ENCODE data around the gene RHCG. TPM values are rescaled to one million over a fixed set of nuclear protein-coding genes. Genes with fewer than 3 reads are reported as not detected.

RHCG gene
- total and polyA plus RNA-seq, 2 of the 4 experiments (the other 2 are of a cell fraction): not detected

DNA sequence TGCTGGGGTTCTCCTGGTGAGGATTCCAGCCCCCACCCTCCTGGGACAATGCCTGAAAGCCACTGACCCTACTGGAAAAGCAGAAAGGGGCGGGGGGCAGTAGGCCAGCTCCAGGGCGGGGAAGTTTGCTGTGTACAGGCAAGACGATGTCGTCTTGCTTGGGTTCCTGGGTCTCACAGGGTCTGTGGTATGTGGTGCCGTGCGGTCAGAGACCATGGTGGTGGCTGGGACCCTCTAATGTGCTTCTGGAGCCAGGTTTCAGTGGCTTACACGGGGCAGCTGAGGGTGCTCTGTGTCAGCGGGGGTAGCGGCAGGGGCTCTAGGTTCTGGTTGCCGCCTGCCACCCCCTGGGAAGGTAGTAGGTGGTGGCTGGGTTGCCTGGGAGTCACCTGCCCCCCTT lies 54.2 kb downstream of the RHCG start:
- H4K91ac ChIP-seq (ENCODE audit: insufficient read depth, low read depth, low read length): no peak overlapping the region
- H4K20me1 ChIP-seq (ENCODE audit: insufficient read depth, low read length): no peaks in the 10 kb centered on the region; the same call in 1 of the 2 replicates
- no peaks in the 10 kb centered on the region for H3K4me1 ChIP-seq (ENCODE audit: control insufficient read depth, insufficient read depth, low read length)
- no peaks in the 10 kb centered on the region for H3K79me1 ChIP-seq (ENCODE audit: low read depth in 1 of 2, low read length in 2 of 2)
- no peak for DNase-seq
- BruUV-seq (replicated peaks): no TSS peak
- no peak overlapping the region for H2AK5ac ChIP-seq (ENCODE audit: low read depth, low read length)
- peaks cover 55% of the 10 kb centered on the region for H3K27me3 ChIP-seq (ENCODE audit: control insufficient read depth, insufficient read depth, low read length)
- no peak overlapping the region for H2BK15ac ChIP-seq (ENCODE audit: low read depth, low read length)
- H2AK9ac ChIP-seq (replicated peaks; ENCODE audit: low read depth, low read length, poor library complexity): no peak overlapping the region
- H3K4me2 ChIP-seq (ENCODE audit: low read depth, low read length): no peak overlapping the region
- TF ChIP-seq, protein P1, sequence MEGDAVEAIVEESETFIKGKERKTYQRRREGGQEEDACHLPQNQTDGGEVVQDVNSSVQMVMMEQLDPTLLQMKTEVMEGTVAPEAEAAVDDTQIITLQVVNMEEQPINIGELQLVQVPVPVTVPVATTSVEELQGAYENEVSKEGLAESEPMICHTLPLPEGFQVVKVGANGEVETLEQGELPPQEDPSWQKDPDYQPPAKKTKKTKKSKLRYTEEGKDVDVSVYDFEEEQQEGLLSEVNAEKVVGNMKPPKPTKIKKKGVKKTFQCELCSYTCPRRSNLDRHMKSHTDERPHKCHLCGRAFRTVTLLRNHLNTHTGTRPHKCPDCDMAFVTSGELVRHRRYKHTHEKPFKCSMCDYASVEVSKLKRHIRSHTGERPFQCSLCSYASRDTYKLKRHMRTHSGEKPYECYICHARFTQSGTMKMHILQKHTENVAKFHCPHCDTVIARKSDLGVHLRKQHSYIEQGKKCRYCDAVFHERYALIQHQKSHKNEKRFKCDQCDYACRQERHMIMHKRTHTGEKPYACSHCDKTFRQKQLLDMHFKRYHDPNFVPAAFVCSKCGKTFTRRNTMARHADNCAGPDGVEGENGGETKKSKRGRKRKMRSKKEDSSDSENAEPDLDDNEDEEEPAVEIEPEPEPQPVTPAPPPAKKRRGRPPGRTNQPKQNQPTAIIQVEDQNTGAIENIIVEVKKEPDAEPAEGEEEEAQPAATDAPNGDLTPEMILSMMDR (conservative IDR thresholded peaks at IDR 0.05; ENCODE audit: low read depth, low read length): no peak
- TF ChIP-seq BHLHE40 (IDR thresholded peaks at IDR 0.05; ENCODE audit: low read depth, low read length) (no peak), RAD21 (IDR thresholded peaks at IDR 0.05; ENCODE audit: low read length) (no peak), ELK1 (IDR thresholded peaks at IDR 0.05; ENCODE audit: borderline replicate concordance, low read depth, low read length) (no peak), RFX5 (IDR thresholded peaks at IDR 0.05; ENCODE audit: low read depth, low read length) (no peak), MAFK (IDR thresholded peaks at IDR 0.05; ENCODE audit: low read depth, low read length) (no peak), CHD1 (IDR thresholded peaks at IDR 0.05; ENCODE audit: low read depth, low read length) (no peak), CEBPB (IDR thresholded peaks at IDR 0.05; ENCODE audit: low read depth, low read length) (no peak), RCOR1 (IDR thresholded peaks at IDR 0.05; ENCODE audit: insufficient replicate concordance, low read length) (no peak), SMC3 (IDR thresholded peaks at IDR 0.05; ENCODE audit: low read depth, low read length) (no peak), FOS (IDR thresholded peaks at IDR 0.05; ENCODE audit: low read depth, low read length) (no peak), POLR2A (IDR thresholded peaks at IDR 0.05; ENCODE audit: low read depth, low read length) (no peak), NFE2L2 (IDR thresholded peaks at IDR 0.05; ENCODE audit: low read depth, low read length) (no peak), MAZ (IDR thresholded peaks at IDR 0.05; ENCODE audit: borderline replicate concordance, low read depth, low read length) (no peak), MXI1 (IDR thresholded peaks at IDR 0.05; ENCODE audit: borderline replicate concordance, low read depth, low read length) (no peak)
- TF ChIP-seq, protein P2, sequence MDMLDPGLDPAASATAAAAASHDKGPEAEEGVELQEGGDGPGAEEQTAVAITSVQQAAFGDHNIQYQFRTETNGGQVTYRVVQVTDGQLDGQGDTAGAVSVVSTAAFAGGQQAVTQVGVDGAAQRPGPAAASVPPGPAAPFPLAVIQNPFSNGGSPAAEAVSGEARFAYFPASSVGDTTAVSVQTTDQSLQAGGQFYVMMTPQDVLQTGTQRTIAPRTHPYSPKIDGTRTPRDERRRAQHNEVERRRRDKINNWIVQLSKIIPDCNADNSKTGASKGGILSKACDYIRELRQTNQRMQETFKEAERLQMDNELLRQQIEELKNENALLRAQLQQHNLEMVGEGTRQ (IDR thresholded peaks at IDR 0.05; ENCODE audit: low read depth, low read length): no peak
- ChIA-PET CTCF (interaction anchor here (1.0 to 2.1 kb wide), 4 partner anchors 12 to 91 kb away, joined by 3 to 6 read pairs (median 4); no protein-coding TSS in a partner anchor), POLR2A (ENCODE audit: unreplicated experiment) (no interaction called here)
- no peak overlapping the region for H3K18ac ChIP-seq (ENCODE audit: low read depth, low read length)
- no peak overlapping the region for H2AFZ ChIP-seq (replicated peaks; ENCODE audit: low read length, poor library complexity)
- no peak overlapping the region for H3K9ac ChIP-seq (ENCODE audit: low read depth, low read length)
- H3K56ac ChIP-seq (ENCODE audit: extremely low read depth, insufficient read depth, low read length): no peak overlapping the region
- WGBS, 2 experiments (ENCODE audit: extremely low coverage in 2 of 2, insufficient read length in 1 of 2): 83% methylated on average over 7 of the region's 10 CpGs; no CpG with 5 or more reads in 1 of the 2 experiments
- dilution Hi-C loops (cut with HindIII; ENCODE audit: low sequenced_read_pairs, unreplicated experiment) (no loop called here), in situ Hi-C loops (cut with MboI; ENCODE audit: low sequenced_read_pairs) (no loop called here), intact Hi-C loops (cut with micrococcal nuclease) (no loop called here)
- no peak overlapping the region for H2BK20ac ChIP-seq (ENCODE audit: low read depth, low read length)
- no peaks in the 10 kb centered on the region for H3K9me1 ChIP-seq (ENCODE audit: insufficient read depth, low read length)
- H3K4me3 ChIP-seq (ENCODE audit: insufficient read depth, low read depth, low read length): no peak overlapping the region
- H3K36me3 ChIP-seq (ENCODE audit: control insufficient read depth, insufficient read depth, low read length): no peaks in the 10 kb centered on the region
- H3K27ac ChIP-seq (ENCODE audit: insufficient read depth, low read length): no peak overlapping the region
- no peak for ATAC-seq (ENCODE audit: low read depth)
- no peak overlapping the region for H3K14ac ChIP-seq (replicated peaks; ENCODE audit: low read depth, low read length)
- no peak overlapping the region for H3K23ac ChIP-seq (ENCODE audit: low read depth, low read length)
- no peak overlapping the region for H3K4ac ChIP-seq (ENCODE audit: low read depth, low read length)
- H3K9me3 ChIP-seq (ENCODE audit: control insufficient read depth, insufficient read depth, low read length): no peaks in the 10 kb centered on the region
- H2BK5ac ChIP-seq (ENCODE audit: low read depth, low read length, poor library complexity, severe bottlenecking): no peak overlapping the region
- no peak overlapping the region for H2BK120ac ChIP-seq (ENCODE audit: low read depth, low read length)
- no peak overlapping the region for H4K5ac ChIP-seq (ENCODE audit: low read depth, low read length)
- H4K8ac ChIP-seq (ENCODE audit: low read depth in 2 of 2, low read length in 2 of 2): no peak overlapping the region
